Activated T-cell treated with anti-CD3 and anti-CD28 coated beads, Interleukin-2, amount 50 U/mL, for 72 hours (primary cell): ENCODE measurements around the gene EFCAB6. TPM values are rescaled to one million over a fixed set of nuclear protein-coding genes. Genes with fewer than 3 reads are reported as not detected.

ENCODE experiments used
- ATAC-seq, 2 donors: fragments of 150-1000 bp; cut with Tn5 transposase; replicated peaks in 1 of 2; 2 replicates each; pipeline ENCODE4 v1.10.0; 2021; ENCODE audit warnings: moderate library complexity in 2 of 2, mild to moderate bottlenecking in 1 of 2
- DNase-seq, 2 donors: peaks; one replicate each; pipeline ENCODE4 v3.0.0; 2021 to 2022; ENCODE audit warnings: mixed read lengths in 1 of 2
- H3K27ac Mint-ChIP-seq: one replicate; pipeline ENCODE4 v1.8.0; 2022; ENCODE audit warnings: mild to moderate bottlenecking, moderate library complexity, mixed read lengths
- H3K27me3 Mint-ChIP-seq: one replicate; pipeline ENCODE4 v1.8.0; 2022; ENCODE audit warnings: low read depth, mixed read lengths
- H3K36me3 Mint-ChIP-seq, 2 donors: one replicate each; pipeline ENCODE4 v1.8.0; 2022; ENCODE audit warnings: mixed read lengths in 2 of 2, mild to moderate bottlenecking in 1 of 2; ENCODE audit not compliant: insufficient read depth in 2 of 2
- H3K4me1 Mint-ChIP-seq: one replicate; pipeline ENCODE4 v1.8.0; 2022; ENCODE audit warnings: low read depth, mixed read lengths
- H3K4me3 Mint-ChIP-seq, 2 donors: one replicate each; pipeline ENCODE4 v1.8.0; 2022; ENCODE audit warnings: mild to moderate bottlenecking in 2 of 2, mixed read lengths in 2 of 2, moderate library complexity in 2 of 2
- H3K9me3 Mint-ChIP-seq, 2 donors: one replicate each; pipeline ENCODE4 v1.8.0; 2022; ENCODE audit warnings: mixed read lengths in 2 of 2
- total RNA-seq, 2 donors: library from RNA; stranded (reverse); gene quantifications; one replicate each; pipeline ENCODE4 v1.2.3, GENCODE V29; 2022

Gene EFCAB6
- total RNA-seq, 2 donors from 2014 or later: 0.19 to 0.70 TPM

DNA sequence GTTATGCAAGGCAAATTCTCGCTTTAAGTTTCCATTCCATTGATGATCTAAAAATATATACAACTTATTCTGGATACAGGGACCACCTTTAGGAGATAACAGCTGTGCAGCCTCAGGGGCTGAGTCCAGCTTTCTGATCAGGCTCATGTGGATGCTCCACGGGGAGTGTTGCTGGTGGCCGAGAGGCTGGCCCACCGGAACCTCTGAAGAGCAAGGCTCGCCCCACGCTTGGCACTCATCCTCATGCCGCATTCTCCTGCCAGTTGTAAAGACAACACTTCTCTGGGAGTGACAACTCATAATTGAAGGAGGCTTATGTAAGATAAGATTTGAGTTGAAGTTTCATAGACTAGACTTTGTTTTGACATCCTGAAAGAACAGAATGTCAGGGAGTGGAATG is 276.8 kb downstream of the EFCAB6 start:
- Mint-ChIP-seq H3K4me1 (no peaks in the 10 kb centered on the region), H3K27me3 (no peaks in the 10 kb centered on the region), H3K27ac (no peak overlapping the region), H3K9me3 (no peaks in the 10 kb centered on the region), H3K36me3 (no peaks in the 10 kb centered on the region), H3K4me3 (no peak overlapping the region)
- no peak for ATAC-seq
- DNase-seq: no peak

GRCh38 chr22:43534916-43535315 is 277.2 kb downstream of the EFCAB6 start:
- no peak for DNase-seq
- no peak for ATAC-seq
- Mint-ChIP-seq H3K27ac (no peak overlapping the region), H3K4me3 (no peak overlapping the region), H3K4me1 (no peaks in the 10 kb centered on the region), H3K36me3 (no peaks in the 10 kb centered on the region), H3K27me3 (no peaks in the 10 kb centered on the region), H3K9me3 (no peaks in the 10 kb centered on the region)

DNA sequence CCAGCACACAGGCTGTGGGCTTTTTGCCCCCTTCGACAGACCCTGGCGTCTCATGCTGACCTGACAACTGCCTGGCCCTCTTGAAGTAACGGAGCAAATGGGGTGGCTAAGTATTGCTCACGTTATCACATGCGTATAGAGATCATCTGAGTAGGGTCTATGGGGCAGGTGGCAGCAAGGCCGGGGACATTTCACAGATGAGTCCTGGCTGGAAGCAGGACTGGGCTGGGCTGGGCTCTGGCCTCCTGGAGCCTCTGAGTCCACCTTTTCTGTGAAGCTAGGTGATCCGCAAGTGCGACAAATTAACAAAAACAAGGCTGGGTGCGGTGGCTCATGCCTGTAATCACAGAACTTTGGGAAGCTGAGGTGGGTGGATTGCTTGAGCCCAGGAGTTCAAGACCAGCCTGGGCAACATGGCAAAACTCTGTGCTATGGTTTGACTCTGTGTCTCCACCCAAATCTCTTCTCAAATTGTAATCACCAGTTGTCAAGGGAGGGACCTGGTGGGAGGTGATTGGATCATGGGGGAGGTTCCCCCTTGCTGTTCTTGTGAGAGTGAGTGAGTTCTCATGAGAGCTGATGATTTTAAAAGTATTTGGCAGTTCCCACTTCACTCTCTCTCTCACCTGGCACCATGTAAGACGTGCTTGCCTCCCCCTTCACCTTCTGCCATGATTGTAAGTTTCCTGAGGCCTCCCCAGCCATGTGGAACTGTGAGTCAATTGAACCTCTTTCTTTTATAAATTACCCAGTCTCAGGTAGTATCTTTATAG is 278.3 kb downstream of the EFCAB6 start:
- Mint-ChIP-seq H3K36me3 (no peaks in the 10 kb centered on the region), H3K4me1 (no peaks in the 10 kb centered on the region), H3K9me3 (no peaks in the 10 kb centered on the region), H3K27me3 (no peaks in the 10 kb centered on the region), H3K27ac (no peak overlapping the region), H3K4me3 (no peak overlapping the region)
- DNase-seq (no peak), ATAC-seq (no peak)

GRCh38 chr22:43533156-43533530 is 279.0 kb downstream of the EFCAB6 start:
- DNase-seq: no peak
- H3K27ac Mint-ChIP-seq: no peak overlapping the region
- H3K4me3 Mint-ChIP-seq: no peak overlapping the region
- no peaks in the 10 kb centered on the region for H3K36me3 Mint-ChIP-seq
- H3K27me3 Mint-ChIP-seq: no peaks in the 10 kb centered on the region
- no peak for ATAC-seq
- H3K9me3 Mint-ChIP-seq: no peaks in the 10 kb centered on the region
- H3K4me1 Mint-ChIP-seq: no peaks in the 10 kb centered on the region

GRCh38 chr22:43532301-43533155 is 279.6 kb downstream of the EFCAB6 start:
- no peaks in the 10 kb centered on the region for H3K9me3 Mint-ChIP-seq
- H3K4me1 Mint-ChIP-seq: no peaks in the 10 kb centered on the region
- no peak for ATAC-seq
- H3K27me3 Mint-ChIP-seq: no peaks in the 10 kb centered on the region
- no peaks in the 10 kb centered on the region for H3K36me3 Mint-ChIP-seq
- DNase-seq: no peak
- no peak overlapping the region for H3K4me3 Mint-ChIP-seq
- no peak overlapping the region for H3K27ac Mint-ChIP-seq

DNA sequence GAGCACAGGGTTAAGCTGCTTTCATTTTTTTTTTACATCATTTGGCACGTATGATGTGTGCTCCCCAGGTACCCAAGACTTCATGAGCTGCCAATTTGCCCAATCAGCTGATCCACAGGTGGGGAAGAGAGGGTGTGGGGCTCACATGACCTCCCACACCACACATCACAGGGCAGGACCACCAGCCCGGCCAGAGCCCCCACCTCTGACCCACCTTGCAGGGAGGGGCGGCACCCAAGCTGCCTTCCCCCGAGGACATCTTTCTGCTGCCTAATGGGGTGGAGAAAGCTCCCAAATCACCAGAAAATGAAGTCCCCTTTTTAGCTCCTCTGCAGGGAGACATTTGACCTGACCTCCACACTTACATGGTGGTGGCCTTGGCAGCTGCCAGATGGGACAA is 280.5 kb downstream of the EFCAB6 start:
- Mint-ChIP-seq H3K4me3 (no peak overlapping the region), H3K36me3 (no peaks in the 10 kb centered on the region), H3K9me3 (no peaks in the 10 kb centered on the region), H3K27ac (no peak overlapping the region), H3K4me1 (no peaks in the 10 kb centered on the region), H3K27me3 (no peaks in the 10 kb centered on the region)
- DNase-seq: no peak
- no peak for ATAC-seq

- H3K4me1 Mint-ChIP-seq: no peaks in the 10 kb centered on the region
- H3K27me3 Mint-ChIP-seq: peaks cover 7% of the 10 kb centered on the region
- DNase-seq (no peak), ATAC-seq (no peak)
- no peak overlapping the region for H3K27ac Mint-ChIP-seq
- H3K4me3 Mint-ChIP-seq: no peak overlapping the region
- no peaks in the 10 kb centered on the region for H3K36me3 Mint-ChIP-seq
- H3K9me3 Mint-ChIP-seq: no peaks in the 10 kb centered on the region
Measured at GRCh38 chr22:43530349-43531201, 281.5 kb downstream of the EFCAB6 start.

DNA sequence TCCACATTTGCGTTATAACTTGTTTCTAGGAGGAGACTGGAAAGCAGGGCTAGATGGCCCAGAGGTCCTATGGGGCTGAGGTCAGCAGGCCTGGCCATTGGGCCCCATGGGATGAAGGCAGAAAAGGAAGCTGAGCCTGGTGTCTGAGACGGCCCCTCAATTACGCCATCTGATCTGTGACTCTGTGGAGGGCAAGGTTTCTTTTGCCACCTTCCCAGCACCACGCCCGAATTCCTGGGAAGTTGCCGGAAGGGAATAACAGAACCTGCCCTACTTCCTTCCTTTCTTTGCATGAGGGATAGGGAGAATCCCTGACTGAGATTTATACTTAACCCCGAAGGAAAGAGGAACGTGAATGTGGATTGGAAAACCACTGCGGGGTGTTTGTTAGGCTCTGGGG is 282.2 kb downstream of the EFCAB6 start:
- no peak for ATAC-seq

GRCh38 chr22:43529461-43529860 is 282.6 kb downstream of the EFCAB6 start:
- no peaks in the 10 kb centered on the region for H3K36me3 Mint-ChIP-seq
- no peaks in the 10 kb centered on the region for H3K4me1 Mint-ChIP-seq
- H3K9me3 Mint-ChIP-seq: no peaks in the 10 kb centered on the region
- H3K4me3 Mint-ChIP-seq: no peak overlapping the region
- H3K27ac Mint-ChIP-seq: no peak overlapping the region
- H3K27me3 Mint-ChIP-seq: peaks cover 18% of the 10 kb centered on the region
- DNase-seq (no peak), ATAC-seq (no peak)

More for the DNA sequence above, 282.2 kb downstream of the EFCAB6 start:
- no peaks in the 10 kb centered on the region for H3K4me1 Mint-ChIP-seq
- H3K9me3 Mint-ChIP-seq: no peaks in the 10 kb centered on the region
- no peak for DNase-seq
- H3K27ac Mint-ChIP-seq: no peak overlapping the region
- no peaks in the 10 kb centered on the region for H3K36me3 Mint-ChIP-seq
- peaks cover 13% of the 10 kb centered on the region for H3K27me3 Mint-ChIP-seq
- no peak overlapping the region for H3K4me3 Mint-ChIP-seq

- DNase-seq: no peak
- Mint-ChIP-seq H3K27ac (no peak overlapping the region), H3K4me3 (no peak overlapping the region), H3K27me3 (peaks cover 23% of the 10 kb centered on the region), H3K9me3 (no peaks in the 10 kb centered on the region), H3K36me3 (no peaks in the 10 kb centered on the region), H3K4me1 (no peaks in the 10 kb centered on the region)
- ATAC-seq: no peak
Measured at GRCh38 chr22:43528601-43529360, 283.3 kb downstream of the EFCAB6 start.

- no peaks in the 10 kb centered on the region for H3K4me1 Mint-ChIP-seq
- H3K27me3 Mint-ChIP-seq: peaks cover 27% of the 10 kb centered on the region
- no peaks in the 10 kb centered on the region for H3K36me3 Mint-ChIP-seq
- DNase-seq: no peak
- H3K9me3 Mint-ChIP-seq: no peaks in the 10 kb centered on the region
- no peak overlapping the region for H3K27ac Mint-ChIP-seq
- ATAC-seq: no peak
- no peak overlapping the region for H3K4me3 Mint-ChIP-seq
Measured at GRCh38 chr22:43526946-43527345, 285.2 kb downstream of the EFCAB6 start.

GRCh38 chr22:43526117-43526655 is 285.9 kb downstream of the EFCAB6 start:
- H3K27ac Mint-ChIP-seq: no peak overlapping the region
- no peak for ATAC-seq

More at GRCh38 chr22:43526117-43526655, 285.9 kb downstream of the EFCAB6 start:
- Mint-ChIP-seq H3K9me3 (no peaks in the 10 kb centered on the region), H3K4me1 (peaks cover 4% of the 10 kb centered on the region), H3K27me3 (peaks cover 27% of the 10 kb centered on the region), H3K36me3 (no peaks in the 10 kb centered on the region), H3K4me3 (no peak overlapping the region)
- no peak for DNase-seq
